Common myeloid progenitor, CD34-positive (primary cell): Measurements from ENCODE around the gene PDE4D.
"Not testable (repeated sequence)": the region's sequence is repeated elsewhere in the genome, so short reads cannot be mapped to it uniquely, and the experiment has no call there.

ENCODE experiments used
- CTCF ChIA-PET: fragments of 350-600 bp; sonication (Branson Sonifier 250); formaldehyde crosslinking; loops from one replicate; lab custom pipeline; 2021; ENCODE audit warnings: antibody characterized with exemption; lab: Charles Lee
- POLR2A ChIA-PET: fragments of 350-600 bp; sonication (Branson Sonifier 250); formaldehyde crosslinking; loops from one replicate; lab custom pipeline; 2021; ENCODE audit warnings: antibody characterized with exemption; lab: Charles Lee
- DNase-seq, 3 donors: peaks; one replicate each; pipeline versions ENCODE4 v3.0.0 to v3.0.0-alpha.2; 2013
- H3K27ac ChIP-seq, 2 experiments: 1 replicate in 1 of 2; 2 replicates in 1 of 2; pipeline ENCODE4 v1.7.0; 2013; ENCODE audit warnings: inconsistent platforms in 2 of 2, low read length in 2 of 2, mild to moderate bottlenecking in 2 of 2, low read depth in 1 of 2, moderate library complexity in 1 of 2; ENCODE audit not compliant: severe bottlenecking in 2 of 2, insufficient read depth in 1 of 2, poor library complexity in 1 of 2
- H3K27me3 ChIP-seq, 5 experiments: replicated peaks in 2 of 5; 1 replicate in 3 of 5; 2 replicates in 2 of 5; pipeline versions ENCODE4 v1.6.1 to v1.7.0; 2013; ENCODE audit warnings: low read length in 4 of 5, mild to moderate bottlenecking in 2 of 5, moderate library complexity in 2 of 5, inconsistent platforms in 1 of 5; ENCODE audit not compliant: insufficient read depth in 5 of 5, control insufficient read depth in 4 of 5
- H3K36me3 ChIP-seq, 4 experiments: 1 replicate in 2 of 4; 2 replicates in 2 of 4; pipeline versions ENCODE4 v1.6.1 to v1.7.0; 2013; ENCODE audit warnings: low read length in 3 of 4, control low read depth in 1 of 4, mild to moderate bottlenecking in 1 of 4; ENCODE audit not compliant: control insufficient read depth in 4 of 4, insufficient read depth in 4 of 4
- H3K4me1 ChIP-seq, 4 experiments: 1 replicate in 3 of 4; 2 replicates in 1 of 4; pipeline versions ENCODE4 v1.6.1 to v1.7.1; 2013; ENCODE audit warnings: low read length in 3 of 4, mild to moderate bottlenecking in 3 of 4, control low read depth in 1 of 4, inconsistent platforms in 1 of 4, moderate library complexity in 1 of 4; ENCODE audit not compliant: control insufficient read depth in 4 of 4, insufficient read depth in 4 of 4; ENCODE audit errors: control extremely low read depth in 1 of 4
- H3K4me3 ChIP-seq, 7 experiments: 1 replicate in 4 of 7; 2 replicates in 3 of 7; pipeline versions ENCODE4 v1.5.1 to v1.7.0; 2013; ENCODE audit warnings: mild to moderate bottlenecking in 7 of 7, low read length in 6 of 7, moderate library complexity in 6 of 7, inconsistent platforms in 2 of 7, low read depth in 2 of 7, control low read depth in 1 of 7; ENCODE audit not compliant: insufficient read depth in 4 of 7, control insufficient read depth in 1 of 7; ENCODE audit errors: extremely low read depth in 1 of 7
- H3K9me3 ChIP-seq, 5 experiments: 1 replicate in 4 of 5; 2 replicates in 1 of 5; pipeline versions ENCODE4 v1.6.1 to v1.7.1; 2013; ENCODE audit warnings: low read length in 4 of 5, mild to moderate bottlenecking in 2 of 5, inconsistent platforms in 1 of 5, low read depth in 1 of 5, moderate library complexity in 1 of 5; ENCODE audit not compliant: control insufficient read depth in 4 of 5, insufficient read depth in 2 of 5; ENCODE audit errors: control extremely low read depth in 1 of 5
- WGBS: methylation state at CpG from one replicate; pipeline ENCODE4 v1.1.5; 2013; ENCODE audit not compliant: insufficient coverage; 5-methylcytosine and 5-hydroxymethylcytosine counted together

The PDE4D gene

GRCh38 chr5:59756373-59757035 lies 137.0 kb downstream of the PDE4D start:
- ChIA-PET CTCF (interaction anchor here (1.0 kb wide), 2 partner anchors 11 to 250 kb away, joined by 3 to 5 read pairs; no protein-coding TSS in a partner anchor), POLR2A (no interaction called here)
- Histone ChIP-seq H3K27me3 (no peaks in the 10 kb centered on the region), H3K9me3 (no peaks in the 10 kb centered on the region), H3K4me1 (peaks cover 0 to 23% (median 7%) of the 10 kb centered on the region in 4 experiments), H3K4me3 (no peak overlapping the region), H3K36me3 (no peaks in the 10 kb centered on the region), H3K27ac (no peak overlapping the region)
- WGBS, result 94% methylated on average over 3 of the region's 7 CpGs
- no peak for DNase-seq

GRCh38 chr5:59755476-59755875 lies 138.1 kb downstream of the PDE4D start:
- Histone ChIP-seq H3K27me3 (no peaks in the 10 kb centered on the region), H3K9me3 (no peaks in the 10 kb centered on the region), H3K36me3 (no peaks in the 10 kb centered on the region), H3K4me3 (no peak overlapping the region), H3K27ac (no peak overlapping the region), H3K4me1 (peaks cover 0 to 23% (median 7%) of the 10 kb centered on the region in 4 experiments)
- POLR2A ChIA-PET, result no interaction called here
- DNase-seq, result no peak
- no CpG with 5 or more reads among the region's 1 CpG for WGBS
- CTCF ChIA-PET, result no interaction called here

GRCh38 chr5:59753599-59753998 lies 139.9 kb downstream of the PDE4D start:
- Histone ChIP-seq H3K27ac (no peak overlapping the region), H3K27me3 (no peaks in the 10 kb centered on the region), H3K4me1 (peaks cover 0 to 12% (median 2%) of the 10 kb centered on the region in 4 experiments), H3K4me3 (no peak overlapping the region), H3K9me3 (no peaks in the 10 kb centered on the region), H3K36me3 (no peaks in the 10 kb centered on the region)
- DNase-seq, result no peak
- CTCF ChIA-PET, result no interaction called here
- 33% methylated on average over 1 of the region's 3 CpGs for WGBS
- POLR2A ChIA-PET, result no interaction called here

- H3K9me3 ChIP-seq, result no peaks in the 10 kb centered on the region
- ChIA-PET POLR2A (no interaction called here), CTCF (interaction anchor here (1.0 to 1.5 kb wide), 2 partner anchors 9 to 50 kb away, joined by 3 read pairs; no protein-coding TSS in a partner anchor)
- no peak overlapping the region for H3K4me3 ChIP-seq
- no peaks in the 10 kb centered on the region for H3K27me3 ChIP-seq
- no peak overlapping the region for H3K27ac ChIP-seq
- H3K4me1 ChIP-seq, result peaks cover 0 to 12% (median 2%) of the 10 kb centered on the region in 4 experiments
- no peaks in the 10 kb centered on the region for H3K36me3 ChIP-seq
- WGBS, result 100% methylated on average over 3 of the region's 4 CpGs
- DNase-seq, result no peak
These were observed 143.6 kb downstream of the PDE4D start for GRCh38 chr5:59749782-59750520.

GRCh38 chr5:59748036-59748663 lies 145.4 kb downstream of the PDE4D start:
- H3K36me3 ChIP-seq, H3K9me3 ChIP-seq, H3K27ac ChIP-seq, DNase-seq, H3K4me3 ChIP-seq, POLR2A ChIA-PET, CTCF ChIA-PET, H3K27me3 ChIP-seq: not testable (repeated sequence)
- peaks cover 0 to 12% (median 2%) of the 10 kb centered on the region in 4 experiments for H3K4me1 ChIP-seq
- WGBS, result no CpG with 5 or more reads among the region's 4 CpGs

GRCh38 chr5:59746241-59746765 lies 147.2 kb downstream of the PDE4D start:
- no peak for DNase-seq
- H3K27ac ChIP-seq, result no peak overlapping the region
- 96% methylated on average over 6 of the region's 7 CpGs for WGBS
- H3K27me3 ChIP-seq, result no peaks in the 10 kb centered on the region
- ChIA-PET POLR2A (no interaction called here), CTCF (no interaction called here)
- H3K36me3 ChIP-seq, result no peaks in the 10 kb centered on the region
- no peak overlapping the region for H3K4me3 ChIP-seq
- H3K4me1 ChIP-seq, result peaks cover 0 to 5% (median 2%) of the 10 kb centered on the region in 4 experiments
- no peaks in the 10 kb centered on the region for H3K9me3 ChIP-seq
